NT2/D1 (cell line): Measurements from ENCODE around the gene SLC2A2.

Experiments used
- YY1 ChIP-seq: IDR thresholded peaks from 2 replicates; pipeline ENCODE4 v1.6.1; 2011; ENCODE audit not compliant: insufficient read length, insufficient read depth
- ZNF274 ChIP-seq: IDR thresholded peaks from 2 replicates; pipeline ENCODE4 v1.6.1; 2011; ENCODE audit warnings: mild to moderate bottlenecking, low read depth, low read length

DNA sequence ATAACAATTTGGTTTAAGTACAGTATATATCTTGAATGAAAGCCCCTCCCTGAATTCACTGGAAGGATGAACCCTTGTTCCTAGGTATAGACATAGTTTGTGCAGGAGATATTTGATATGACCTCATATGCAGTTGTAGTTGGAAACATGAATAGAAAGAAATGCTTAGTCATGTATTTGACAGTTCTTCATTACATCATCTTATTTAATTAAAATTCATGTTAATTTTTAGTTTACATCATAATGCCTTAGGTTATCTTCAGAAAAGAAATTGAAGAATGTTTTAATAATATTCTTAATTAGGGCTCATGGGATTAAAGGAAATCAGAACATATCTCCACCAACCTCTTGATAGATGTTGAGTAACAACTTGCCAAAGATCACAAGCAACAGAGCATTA lies 19.2 kb downstream of the SLC2A2 start:
- TF ChIP-seq ZNF274: no peak
- no peak for TF ChIP-seq YY1
